Gastroesophageal sphincter (tissue), 3 donors: Measurements from ENCODE around the gene PARD3.

Experiments used
- CTCF ChIP-seq, 4 experiments: fragments of 200-600 bp in 2 of 4; fragments of 450-650 bp in 2 of 4; sonication (generic) in 1 of 4; IDR thresholded peaks; one replicate each; pipeline ENCODE4 v1.5.1; 2017 to 2019; ENCODE audit warnings: antibody characterized with exemption in 4 of 4, mild to moderate bottlenecking in 2 of 4, moderate library complexity in 2 of 4
- POLR2A ChIP-seq, 2 donors: fragments of 450-650 bp; IDR thresholded peaks; one replicate each; pipeline ENCODE4 v1.6.1; 2017; ENCODE audit warnings: antibody characterized with exemption in 2 of 2, mild to moderate bottlenecking in 2 of 2, moderate library complexity in 1 of 2

GRCh38 chr10:34702982-34703381 lies 112.1 kb downstream of the PARD3 start:
- TF ChIP-seq POLR2A (IDR thresholded peaks at IDR 0.05), result no peak
- no peak for TF ChIP-seq CTCF (IDR thresholded peaks at IDR 0.05)
